ENCODE data around the gene VANGL1.

VANGL1 gene

GRCh38 chr1:115706587-115707425, 65.0 kb downstream of the VANGL1 start:
- peak; percentile 5 for DNase-seq

GRCh38 chr1:115710859-115711624, 69.3 kb downstream of the VANGL1 start:
- DNase-seq = no peak

GRCh38 chr1:115712911-115713609, 71.3 kb downstream of the VANGL1 start:
- no peak for DNase-seq

GRCh38 chr1:115713906-115714305, 72.1 kb downstream of the VANGL1 start:
- DNase-seq = no peak

GRCh38 chr1:115714572-115715141, 72.9 kb downstream of the VANGL1 start:
- no peak for DNase-seq

GRCh38 chr1:115717541-115717940, 75.8 kb downstream of the VANGL1 start:
- peak; percentile 19 for DNase-seq

GRCh38 chr1:115718011-115718754, 76.4 kb downstream of the VANGL1 start:
- no peak for DNase-seq

- DNase-seq = no peak
Measured at GRCh38 chr1:115719285-115719684, 77.5 kb downstream of the VANGL1 start.

GRCh38 chr1:115722221-115722620, 80.5 kb downstream of the VANGL1 start:
- DNase-seq = no peak

- DNase-seq = no peak
Measured at GRCh38 chr1:115723756-115724155, 82.0 kb downstream of the VANGL1 start.

GRCh38 chr1:115725600-115725999, 83.8 kb downstream of the VANGL1 start:
- DNase-seq = no peak

- no peak for DNase-seq
Measured at GRCh38 chr1:115726161-115726560, 84.4 kb downstream of the VANGL1 start.

- no peak for DNase-seq
Measured at GRCh38 chr1:115726570-115726969, 84.8 kb downstream of the VANGL1 start.

GRCh38 chr1:115727706-115728249, 86.0 kb downstream of the VANGL1 start:
- no peak for DNase-seq

- DNase-seq = no peak
Measured at GRCh38 chr1:115728341-115728740, 86.6 kb downstream of the VANGL1 start.

- DNase-seq = no peak
Measured at GRCh38 chr1:115729756-115730155, 88.0 kb downstream of the VANGL1 start.

GRCh38 chr1:115732316-115732715, 90.5 kb downstream of the VANGL1 start:
- DNase-seq = no peak

GRCh38 chr1:115740811-115741210, 99.0 kb downstream of the VANGL1 start:
- no peak for DNase-seq

- DNase-seq = no peak
Measured at GRCh38 chr1:115744646-115745275, 103.0 kb downstream of the VANGL1 start.

- DNase-seq = no peak
Measured at GRCh38 chr1:115746021-115746690, 104.4 kb downstream of the VANGL1 start.
